NCI-H748 treated with DMSO at 0.1 percent for 48 hours (cell line): ENCODE measurements around the gene GOLGA8H.
"Not testable (repeated sequence)": the region's sequence is repeated elsewhere in the genome, so short reads cannot be mapped to it uniquely, and the experiment has no call there.

ENCODE experiments used
- DNase-seq: peaks from one replicate; lab custom pipeline; 2025; lab: John Stamatoyannopoulos, UW

The GOLGA8H gene

GRCh38 chr15:30603796-30604195 lies at the start of gene GOLGA8H:
Gene GOLGA8H (plus strand): TSS chr15:30604028. CDS start chr15:30604126, 98 bp downstream.
- not testable (repeated sequence) for DNase-seq

- DNase-seq, result not testable (repeated sequence)
Measured at GRCh38 chr15:30566949-30567348, 36.9 kb upstream of the GOLGA8H start.

- not testable (repeated sequence) for DNase-seq
Measured at GRCh38 chr15:30573012-30573491, 30.8 kb upstream of the GOLGA8H start.

- not testable (repeated sequence) for DNase-seq
Measured at GRCh38 chr15:30579394-30579970, 24.3 kb upstream of the GOLGA8H start.

- not testable (repeated sequence) for DNase-seq
Measured at GRCh38 chr15:30580716-30581115, 23.1 kb upstream of the GOLGA8H start.

GRCh38 chr15:30598953-30599352 lies 4.9 kb upstream of the GOLGA8H start:
- not testable (repeated sequence) for DNase-seq

GRCh38 chr15:30612271-30612670 lies 8.4 kb downstream of the GOLGA8H start:
- not testable (repeated sequence) for DNase-seq

- DNase-seq, result not testable (repeated sequence)
Measured at GRCh38 chr15:30621342-30621741, 17.5 kb downstream of the GOLGA8H start.

GRCh38 chr15:30625436-30626193 lies 21.8 kb downstream of the GOLGA8H start, which contains the start of gene ARHGAP11B:
Gene ARHGAP11B (plus strand): TSS chr15:30626128.
- DNase-seq, result not testable (repeated sequence)

GRCh38 chr15:30626194-30626565 lies 22.4 kb downstream of the GOLGA8H start:
- DNase-seq, result not testable (repeated sequence)

GRCh38 chr15:30626632-30627031 lies 22.8 kb downstream of the GOLGA8H start:
- not testable (repeated sequence) for DNase-seq

- DNase-seq, result no peak
Measured at GRCh38 chr15:30650012-30650929, 46.4 kb downstream of the GOLGA8H start.

- DNase-seq, result not testable (repeated sequence)
Measured at GRCh38 chr15:30661154-30661553, 57.3 kb downstream of the GOLGA8H start.
